ENCODE measurements around the gene CEP68.
"Not testable (repeated sequence)": the region's sequence is repeated elsewhere in the genome, so short reads cannot be mapped to it uniquely, and the experiment has no call there.

CEP68 gene

DNA sequence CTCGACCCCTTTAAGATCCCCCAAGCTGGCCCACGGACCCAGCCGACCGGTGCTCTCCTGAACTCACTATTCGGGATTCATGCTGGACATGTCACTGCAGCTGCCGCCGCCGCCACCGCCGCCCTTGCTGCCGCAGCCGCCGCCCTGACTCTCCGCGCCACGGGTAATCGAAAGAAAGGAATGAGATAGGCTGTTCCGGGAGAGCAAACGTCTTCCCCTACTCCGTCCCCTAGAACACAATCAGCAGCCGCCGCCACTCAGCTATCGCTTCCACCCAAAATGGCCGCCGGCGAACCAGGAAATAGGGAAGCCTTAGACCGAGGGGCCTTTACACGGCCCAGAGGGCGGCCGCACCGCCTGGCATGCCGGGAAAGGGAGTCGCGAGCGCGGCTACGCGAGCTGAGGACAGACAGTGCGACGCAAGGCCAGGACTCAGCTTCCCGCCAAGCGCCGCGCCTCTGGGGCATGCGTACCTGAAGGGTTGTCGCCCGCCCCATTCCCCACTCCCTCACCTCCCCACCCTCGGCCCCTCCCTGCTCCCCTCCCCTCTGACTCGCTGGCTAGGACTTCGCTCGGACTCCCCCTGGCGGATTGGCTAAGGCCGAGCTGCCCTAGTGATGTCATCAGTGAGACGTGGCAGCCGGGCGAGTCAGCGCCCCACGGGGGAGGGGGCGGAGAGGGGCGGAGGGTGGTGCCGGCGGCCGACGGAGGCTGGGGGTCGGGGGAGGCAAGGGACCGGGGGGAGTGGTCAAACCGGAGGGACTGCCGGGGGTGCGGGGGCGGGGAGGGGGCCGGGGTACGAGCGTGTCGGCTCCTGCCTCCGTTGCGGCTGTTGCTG is 73.8 kb downstream of the CEP68 start, which contains the start of gene RAB1A:
RAB1A (minus strand) TSS at position 281 of the 838 bp plus-strand sequence; CDS start at position 90, 191 bp downstream.
- peak; percentile 99 for DNase-seq (ENCODE audit: low read depth)

DNA sequence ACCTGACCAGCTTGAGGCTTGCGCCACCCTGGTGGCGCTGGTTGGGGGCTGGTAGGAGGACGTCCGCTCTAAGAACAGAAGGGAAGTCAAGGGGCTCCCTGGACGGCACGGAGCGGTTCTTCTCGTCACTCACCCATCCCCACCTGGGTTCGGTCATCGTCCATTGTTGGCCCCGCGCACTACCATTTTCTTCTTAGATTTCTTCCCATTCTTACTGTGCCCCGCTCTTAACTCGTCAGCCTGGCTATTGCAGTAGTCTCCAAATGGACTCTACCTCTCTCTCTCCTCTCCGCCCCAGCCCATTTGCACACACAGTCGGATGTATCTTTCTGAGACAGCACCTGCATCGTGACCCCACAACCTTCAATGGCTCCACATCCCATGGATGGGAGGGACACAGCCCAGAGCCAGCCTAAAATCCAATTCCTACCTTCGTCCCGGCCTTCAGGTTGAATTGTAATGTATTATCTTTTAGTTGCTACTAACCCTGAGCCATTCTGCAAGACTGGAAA is 74.5 kb downstream of the CEP68 start:
- DNase-seq (ENCODE audit: low read depth), result no peak

DNA sequence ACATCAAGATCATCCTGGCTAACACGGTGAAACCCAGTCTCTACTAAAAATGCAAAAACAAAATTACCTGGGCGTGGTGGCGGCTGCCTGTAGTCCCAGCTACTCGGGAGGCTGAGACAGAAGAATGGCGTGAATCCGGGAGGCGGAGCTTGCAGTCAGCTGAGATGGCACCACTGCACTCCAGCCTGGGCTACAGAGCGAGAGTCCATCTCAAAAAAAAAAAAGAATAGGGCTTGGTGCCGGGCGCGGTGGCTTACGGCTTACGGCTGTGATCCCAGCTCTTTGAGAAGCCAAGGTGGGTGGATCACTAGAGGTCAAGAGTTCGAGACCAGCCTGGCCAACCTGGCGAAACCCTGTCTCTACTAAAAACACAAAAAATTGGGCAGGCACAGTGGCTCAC is 76.7 kb downstream of the CEP68 start:
- DNase-seq (ENCODE audit: low read depth), result not testable (repeated sequence)

DNA sequence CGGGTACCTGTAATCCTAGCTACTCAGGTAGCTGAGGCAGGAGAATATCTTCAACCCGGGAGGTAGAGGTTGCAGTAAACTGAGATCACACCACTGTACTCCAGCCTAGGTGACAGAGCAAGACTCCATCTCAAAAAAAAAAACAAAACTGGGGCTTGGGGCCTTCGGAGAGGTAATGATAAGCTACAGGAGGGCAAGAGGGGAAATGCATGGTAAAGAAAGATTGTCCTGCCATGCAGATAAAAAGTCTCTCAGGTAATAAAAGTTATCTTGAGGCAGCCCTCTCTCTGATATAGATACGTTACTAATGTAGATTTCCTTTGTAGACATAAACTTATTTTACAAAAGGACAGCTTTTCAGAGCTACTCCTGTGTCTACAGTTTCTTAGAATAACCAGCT is 77.4 kb downstream of the CEP68 start:
- no peak for DNase-seq (ENCODE audit: low read depth)

DNA sequence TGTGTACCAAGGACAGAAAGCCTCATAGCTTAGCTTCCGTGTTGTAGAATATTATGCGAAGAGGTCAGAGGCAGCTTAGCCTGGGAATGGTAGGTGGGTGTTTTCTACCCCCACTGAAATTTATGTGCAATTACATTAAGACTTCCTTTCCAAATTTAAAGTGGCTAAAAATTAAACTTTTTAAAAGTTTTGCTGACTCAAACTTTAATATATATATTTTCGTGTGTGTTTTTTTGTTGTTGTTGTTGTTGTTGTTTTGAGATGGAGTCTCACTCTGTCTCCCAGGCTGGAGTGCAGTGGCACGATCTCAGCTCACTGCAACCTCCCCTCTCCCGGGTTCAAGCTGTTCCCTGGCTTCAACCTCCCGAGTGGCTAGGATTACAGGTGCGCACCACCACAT is 77.9 kb downstream of the CEP68 start:
- no peak for DNase-seq (ENCODE audit: low read depth)

DNA sequence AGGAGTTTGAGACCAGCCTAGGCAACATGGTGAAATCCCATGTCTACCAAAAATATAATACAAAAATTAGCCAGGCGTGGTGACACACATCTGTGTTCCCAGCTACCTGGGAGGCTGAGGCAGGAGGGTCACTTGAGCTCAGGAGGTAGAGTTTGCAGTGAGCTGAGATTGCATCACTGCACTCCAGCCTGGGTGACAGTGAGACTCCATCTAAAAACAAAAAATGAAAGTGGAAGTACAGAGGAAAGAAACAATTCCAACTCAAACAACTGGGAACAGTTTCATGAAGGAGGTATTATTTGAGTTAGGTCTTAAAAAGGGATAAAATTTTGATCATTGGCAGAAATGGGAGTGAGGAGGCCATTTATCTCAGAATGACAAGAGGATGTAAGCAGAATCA is 80.0 kb downstream of the CEP68 start:
- DNase-seq (ENCODE audit: low read depth), result no peak

All from stromal cell of bone marrow (primary cell).